ENCODE results near the gene BLVRB.
"Not testable (repeated sequence)": the region's sequence is repeated elsewhere in the genome, so short reads cannot be mapped to it uniquely, and the experiment has no call there.

Gene BLVRB

GRCh38 chr19:40465557-40466218, at the start of gene BLVRB:
Gene BLVRB (minus strand): TSS chr19:40465745. CDS start chr19:40465688, 57 bp downstream.
- DNase-seq, result peak; percentile 95 to 99

GRCh38 chr19:40513741-40514315, 48.3 kb upstream of the BLVRB start:
- DNase-seq, result no peak

GRCh38 chr19:40513345-40513678, 47.8 kb upstream of the BLVRB start:
- no peak for DNase-seq

GRCh38 chr19:40512473-40513344, 47.2 kb upstream of the BLVRB start:
- no peak for DNase-seq

- DNase-seq, result no peak
These were observed 46.5 kb upstream of the BLVRB start for GRCh38 chr19:40512110-40512472.

GRCh38 chr19:40511487-40511886, 45.9 kb upstream of the BLVRB start:
- no peak for DNase-seq

- DNase-seq, result no peak
These were observed 45.1 kb upstream of the BLVRB start for GRCh38 chr19:40510526-40511115.

GRCh38 chr19:40508739-40509260, 43.3 kb upstream of the BLVRB start:
- no peak for DNase-seq

GRCh38 chr19:40507892-40508291, 42.3 kb upstream of the BLVRB start:
- no peak for DNase-seq

- no peak for DNase-seq
These were observed 40.6 kb upstream of the BLVRB start for GRCh38 chr19:40506099-40506498.

- DNase-seq, result peak; percentile 6 to 23
These were observed 37.8 kb upstream of the BLVRB start for GRCh38 chr19:40503320-40503695.

- DNase-seq, result no peak
These were observed 37.2 kb upstream of the BLVRB start for GRCh38 chr19:40502647-40503319.

GRCh38 chr19:40502081-40502480, 36.5 kb upstream of the BLVRB start:
- no peak for DNase-seq

- no peak for DNase-seq
These were observed 36.1 kb upstream of the BLVRB start for GRCh38 chr19:40501599-40501998.

GRCh38 chr19:40500678-40501530, 35.4 kb upstream of the BLVRB start:
- DNase-seq, result not testable (repeated sequence)

GRCh38 chr19:40499320-40499719, 33.8 kb upstream of the BLVRB start:
- DNase-seq, result no peak

- no peak for DNase-seq
These were observed 31.7 kb upstream of the BLVRB start for GRCh38 chr19:40497214-40497613.

- no peak for DNase-seq
These were observed 28.8 kb upstream of the BLVRB start for GRCh38 chr19:40494191-40494838.

GRCh38 chr19:40493778-40494177, 28.2 kb upstream of the BLVRB start:
- no peak for DNase-seq

GRCh38 chr19:40492274-40492673, 26.7 kb upstream of the BLVRB start:
- no peak for DNase-seq

GRCh38 chr19:40489882-40490230, 24.3 kb upstream of the BLVRB start:
- DNase-seq, result no peak

- DNase-seq, result no peak
These were observed 20.5 kb upstream of the BLVRB start for GRCh38 chr19:40486017-40486416.

Data from NCI-H446 (cell line).